Measurements from ENCODE around the gene MED20. TPM values are rescaled to one million over a fixed set of nuclear protein-coding genes. Genes with fewer than 3 reads are reported as not detected.

MED20 gene
- polyA plus RNA-seq, 2 of the 4 experiments (the other 2 are of a cell fraction), result 18.4 to 29.3 TPM

DNA sequence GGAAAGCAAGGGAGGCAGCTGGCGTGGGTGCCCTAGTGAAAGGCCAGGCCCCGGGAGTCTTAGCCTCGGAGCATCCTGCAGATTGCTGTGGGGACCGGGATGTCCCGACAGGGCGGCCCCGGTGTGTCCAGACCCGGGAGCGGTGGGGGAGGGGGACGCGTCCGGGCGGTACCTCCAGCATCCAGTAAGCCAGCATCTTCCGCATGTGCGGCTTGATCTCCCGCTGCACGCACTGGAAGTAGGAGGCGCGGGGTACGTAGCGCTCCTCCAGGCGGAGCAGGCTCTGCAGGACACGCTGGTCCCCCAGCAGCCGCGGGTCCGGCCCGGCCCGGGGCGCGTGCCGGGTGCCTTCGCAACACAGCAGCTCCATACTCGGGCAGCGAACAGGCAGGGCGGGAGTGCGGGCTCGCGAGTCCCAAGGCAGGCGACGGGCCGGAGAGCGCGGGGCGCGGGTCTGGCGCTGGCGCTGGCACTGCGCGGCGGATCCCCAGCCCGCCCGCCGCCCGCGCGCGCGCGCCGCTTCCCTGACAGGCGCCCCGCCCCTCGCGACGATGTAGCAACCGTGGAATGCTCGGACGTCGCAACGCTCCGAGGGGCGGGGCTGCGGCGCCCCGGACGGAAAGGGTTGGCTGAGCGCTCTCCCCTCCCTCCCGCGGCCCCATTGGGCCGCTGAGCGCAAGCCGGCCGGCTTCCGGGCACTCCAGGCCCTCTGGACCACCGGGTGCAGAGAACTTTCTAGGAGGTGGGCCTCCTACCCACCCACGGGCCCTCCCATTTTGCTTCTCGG is 20.5 kb upstream of the MED20 start, which contains the start of gene CCND3:
Gene CCND3, minus strand, starts transcription at position 529 of the 787 bp plus-strand sequence. Its CDS starts 159 bp downstream, at position 370.
- ChIA-PET POLR2A (interaction anchor here (0.7 to 3.3 kb wide), 7 partner anchors 8 to 110 kb away, joined by 3 to 14 read pairs (median 3); partner anchors contain the start of genes BYSL and MED20), CTCF (interaction anchor here (1.1 to 18.6 kb wide), 4 partner anchors 15 to 162 kb away, joined by 3 to 191 read pairs (median 96); partner anchors contain the start of genes BYSL, FRS3, MED20 and TAF8)
- peak; percentile 84 to 88 for ATAC-seq
- H3K9me3 ChIP-seq, result no peaks in the 10 kb centered on the region
- peak within 1 kb of the TSS; percentile 98 for H3K4me2 ChIP-seq
- DNase-seq (ENCODE audit: low read depth in 1 of 2, low spot score in 1 of 2), result peak; percentile 55 to 88
- H3K4me3 ChIP-seq, result peak within 1 kb of the TSS; percentile 87
- no peak for FAIRE-seq
- 2% methylated on average over 12 of the region's 87 CpGs for WGBS (ENCODE audit: missing lambda C conversion rate)
- H3K27ac ChIP-seq, result peak within 1 kb of the TSS; percentile 93 to 99
- peaks cover 55% of the 10 kb centered on the region for H3K4me1 ChIP-seq
- peak in 1 of 2 experiments; percentile 51; a peak in 3 of 5 replicates for TF ChIP-seq JUN (IDR thresholded peaks at IDR 0.05)
- TF ChIP-seq RCOR1 (IDR thresholded peaks at IDR 0.05; ENCODE audit: low read depth, low read length), result no peak
- no peak for TF ChIP-seq ZSCAN20 (CRISPR knock-in tag; IDR thresholded peaks at IDR 0.05)
- no peak for TF ChIP-seq RNF2 (IDR thresholded peaks at IDR 0.05; ENCODE audit: borderline replicate concordance, low read depth)
- TF ChIP-seq NR3C1 (IDR thresholded peaks at IDR 0.05), result no peak
- 0 out of 2 replicates have a peak, but pooled peaks have one; percentile 29 for TF ChIP-seq MAZ (IDR thresholded peaks at IDR 0.05; ENCODE audit: borderline replicate concordance, low read depth, low read length)
- TF ChIP-seq, protein P1, sequence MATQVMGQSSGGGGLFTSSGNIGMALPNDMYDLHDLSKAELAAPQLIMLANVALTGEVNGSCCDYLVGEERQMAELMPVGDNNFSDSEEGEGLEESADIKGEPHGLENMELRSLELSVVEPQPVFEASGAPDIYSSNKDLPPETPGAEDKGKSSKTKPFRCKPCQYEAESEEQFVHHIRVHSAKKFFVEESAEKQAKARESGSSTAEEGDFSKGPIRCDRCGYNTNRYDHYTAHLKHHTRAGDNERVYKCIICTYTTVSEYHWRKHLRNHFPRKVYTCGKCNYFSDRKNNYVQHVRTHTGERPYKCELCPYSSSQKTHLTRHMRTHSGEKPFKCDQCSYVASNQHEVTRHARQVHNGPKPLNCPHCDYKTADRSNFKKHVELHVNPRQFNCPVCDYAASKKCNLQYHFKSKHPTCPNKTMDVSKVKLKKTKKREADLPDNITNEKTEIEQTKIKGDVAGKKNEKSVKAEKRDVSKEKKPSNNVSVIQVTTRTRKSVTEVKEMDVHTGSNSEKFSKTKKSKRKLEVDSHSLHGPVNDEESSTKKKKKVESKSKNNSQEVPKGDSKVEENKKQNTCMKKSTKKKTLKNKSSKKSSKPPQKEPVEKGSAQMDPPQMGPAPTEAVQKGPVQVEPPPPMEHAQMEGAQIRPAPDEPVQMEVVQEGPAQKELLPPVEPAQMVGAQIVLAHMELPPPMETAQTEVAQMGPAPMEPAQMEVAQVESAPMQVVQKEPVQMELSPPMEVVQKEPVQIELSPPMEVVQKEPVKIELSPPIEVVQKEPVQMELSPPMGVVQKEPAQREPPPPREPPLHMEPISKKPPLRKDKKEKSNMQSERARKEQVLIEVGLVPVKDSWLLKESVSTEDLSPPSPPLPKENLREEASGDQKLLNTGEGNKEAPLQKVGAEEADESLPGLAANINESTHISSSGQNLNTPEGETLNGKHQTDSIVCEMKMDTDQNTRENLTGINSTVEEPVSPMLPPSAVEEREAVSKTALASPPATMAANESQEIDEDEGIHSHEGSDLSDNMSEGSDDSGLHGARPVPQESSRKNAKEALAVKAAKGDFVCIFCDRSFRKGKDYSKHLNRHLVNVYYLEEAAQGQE (IDR thresholded peaks at IDR 0.05), result no peak
- TF ChIP-seq MAFK (IDR thresholded peaks at IDR 0.05; ENCODE audit: partially characterized antibody), result no peak
- no peak for TF ChIP-seq HOXA7 (CRISPR knock-in tag; IDR thresholded peaks at IDR 0.05)
- TF ChIP-seq HOXB13 (CRISPR knock-in tag; IDR thresholded peaks at IDR 0.05; ENCODE audit: low read depth), result no peak
- TF ChIP-seq, protein P2, sequence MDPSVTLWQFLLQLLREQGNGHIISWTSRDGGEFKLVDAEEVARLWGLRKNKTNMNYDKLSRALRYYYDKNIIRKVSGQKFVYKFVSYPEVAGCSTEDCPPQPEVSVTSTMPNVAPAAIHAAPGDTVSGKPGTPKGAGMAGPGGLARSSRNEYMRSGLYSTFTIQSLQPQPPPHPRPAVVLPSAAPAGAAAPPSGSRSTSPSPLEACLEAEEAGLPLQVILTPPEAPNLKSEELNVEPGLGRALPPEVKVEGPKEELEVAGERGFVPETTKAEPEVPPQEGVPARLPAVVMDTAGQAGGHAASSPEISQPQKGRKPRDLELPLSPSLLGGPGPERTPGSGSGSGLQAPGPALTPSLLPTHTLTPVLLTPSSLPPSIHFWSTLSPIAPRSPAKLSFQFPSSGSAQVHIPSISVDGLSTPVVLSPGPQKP (IDR thresholded peaks at IDR 0.05; ENCODE audit: low read depth, low read length), result no peak
- TF ChIP-seq, protein P3, sequence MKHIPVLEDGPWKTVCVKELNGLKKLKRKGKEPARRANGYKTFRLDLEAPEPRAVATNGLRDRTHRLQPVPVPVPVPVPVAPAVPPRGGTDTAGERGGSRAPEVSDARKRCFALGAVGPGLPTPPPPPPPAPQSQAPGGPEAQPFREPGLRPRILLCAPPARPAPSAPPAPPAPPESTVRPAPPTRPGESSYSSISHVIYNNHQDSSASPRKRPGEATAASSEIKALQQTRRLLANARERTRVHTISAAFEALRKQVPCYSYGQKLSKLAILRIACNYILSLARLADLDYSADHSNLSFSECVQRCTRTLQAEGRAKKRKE (CRISPR knock-in tag; IDR thresholded peaks at IDR 0.05; ENCODE audit: low read depth), result no peak
- TF ChIP-seq HOXB5 (CRISPR knock-in tag; IDR thresholded peaks at IDR 0.05), result no peak
- TF ChIP-seq, protein P4, sequence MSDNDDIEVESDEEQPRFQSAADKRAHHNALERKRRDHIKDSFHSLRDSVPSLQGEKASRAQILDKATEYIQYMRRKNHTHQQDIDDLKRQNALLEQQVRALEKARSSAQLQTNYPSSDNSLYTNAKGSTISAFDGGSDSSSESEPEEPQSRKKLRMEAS (IDR thresholded peaks at IDR 0.05), result peak; percentile 17
- no peak for TF ChIP-seq ZNF302 (CRISPR knock-in tag; IDR thresholded peaks at IDR 0.05)
- peak; percentile 11 to 50; a peak in 2 of 4 replicates for TF ChIP-seq CEBPB (IDR thresholded peaks at IDR 0.05)
- TF ChIP-seq CBX8 (IDR thresholded peaks at IDR 0.05), result no peak
- TF ChIP-seq, protein P5, sequence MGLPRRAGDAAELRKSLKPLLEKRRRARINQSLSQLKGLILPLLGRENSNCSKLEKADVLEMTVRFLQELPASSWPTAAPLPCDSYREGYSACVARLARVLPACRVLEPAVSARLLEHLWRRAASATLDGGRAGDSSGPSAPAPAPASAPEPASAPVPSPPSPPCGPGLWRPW (IDR thresholded peaks at IDR 0.05), result no peak
- TF ChIP-seq, protein P6, sequence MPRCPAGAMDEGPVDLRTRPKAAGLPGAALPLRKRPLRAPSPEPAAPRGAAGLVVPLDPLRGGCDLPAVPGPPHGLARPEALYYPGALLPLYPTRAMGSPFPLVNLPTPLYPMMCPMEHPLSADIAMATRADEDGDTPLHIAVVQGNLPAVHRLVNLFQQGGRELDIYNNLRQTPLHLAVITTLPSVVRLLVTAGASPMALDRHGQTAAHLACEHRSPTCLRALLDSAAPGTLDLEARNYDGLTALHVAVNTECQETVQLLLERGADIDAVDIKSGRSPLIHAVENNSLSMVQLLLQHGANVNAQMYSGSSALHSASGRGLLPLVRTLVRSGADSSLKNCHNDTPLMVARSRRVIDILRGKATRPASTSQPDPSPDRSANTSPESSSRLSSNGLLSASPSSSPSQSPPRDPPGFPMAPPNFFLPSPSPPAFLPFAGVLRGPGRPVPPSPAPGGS (IDR thresholded peaks at IDR 0.05), result 0 out of 3 replicates have a peak, but pooled peaks have one; percentile 53
- no peak for TF ChIP-seq ZFP36 (IDR thresholded peaks at IDR 0.05; ENCODE audit: borderline replicate concordance, partially characterized antibody)
- peak; percentile 27; the same call in 1 of the 2 replicates for TF ChIP-seq POLR2A (IDR thresholded peaks at IDR 0.05; ENCODE audit: low read length)
- TF ChIP-seq ZC3H11A (IDR thresholded peaks at IDR 0.05), result no peak
- TF ChIP-seq EHMT2 (IDR thresholded peaks at IDR 0.05; ENCODE audit: low read depth), result no peak
- TF ChIP-seq HDAC2 (IDR thresholded peaks at IDR 0.05), result no peak
- no peak for TF ChIP-seq EHF (CRISPR knock-in tag; IDR thresholded peaks at IDR 0.05)
- no peak for TF ChIP-seq MYC (IDR thresholded peaks at IDR 0.05; ENCODE audit: borderline replicate concordance, low read length)
- TF ChIP-seq, protein P7, sequence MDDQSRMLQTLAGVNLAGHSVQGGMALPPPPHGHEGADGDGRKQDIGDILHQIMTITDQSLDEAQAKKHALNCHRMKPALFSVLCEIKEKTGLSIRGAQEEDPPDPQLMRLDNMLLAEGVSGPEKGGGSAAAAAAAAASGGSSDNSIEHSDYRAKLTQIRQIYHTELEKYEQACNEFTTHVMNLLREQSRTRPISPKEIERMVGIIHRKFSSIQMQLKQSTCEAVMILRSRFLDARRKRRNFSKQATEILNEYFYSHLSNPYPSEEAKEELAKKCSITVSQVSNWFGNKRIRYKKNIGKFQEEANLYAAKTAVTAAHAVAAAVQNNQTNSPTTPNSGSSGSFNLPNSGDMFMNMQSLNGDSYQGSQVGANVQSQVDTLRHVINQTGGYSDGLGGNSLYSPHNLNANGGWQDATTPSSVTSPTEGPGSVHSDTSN (IDR thresholded peaks at IDR 0.05), result no peak
- no peak for TF ChIP-seq ESRRA (IDR thresholded peaks at IDR 0.05; ENCODE audit: borderline replicate concordance, low read length)
- TF ChIP-seq, protein P8, sequence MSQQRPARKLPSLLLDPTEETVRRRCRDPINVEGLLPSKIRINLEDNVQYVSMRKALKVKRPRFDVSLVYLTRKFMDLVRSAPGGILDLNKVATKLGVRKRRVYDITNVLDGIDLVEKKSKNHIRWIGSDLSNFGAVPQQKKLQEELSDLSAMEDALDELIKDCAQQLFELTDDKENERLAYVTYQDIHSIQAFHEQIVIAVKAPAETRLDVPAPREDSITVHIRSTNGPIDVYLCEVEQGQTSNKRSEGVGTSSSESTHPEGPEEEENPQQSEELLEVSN (IDR thresholded peaks at IDR 0.05; ENCODE audit: borderline replicate concordance, low read depth), result no peak

All from A549 (cell line).